ENCODE measurements around the gene LRRC32.
"Not testable (repeated sequence)": the region's sequence is repeated elsewhere in the genome, so short reads cannot be mapped to it uniquely, and the experiment has no call there.

Gene LRRC32

GRCh38 chr11:76614471-76615179 is 55.9 kb downstream of the LRRC32 start:
- DNase-seq (ENCODE audit: extremely low read depth, low read depth), result no peak

GRCh38 chr11:76613901-76614300 is 56.6 kb downstream of the LRRC32 start:
- no peak overlapping the region for H3K4me3 ChIP-seq (replicated peaks; ENCODE audit: low read depth, low read length)
- DNase-seq (ENCODE audit: extremely low read depth, low read depth), result no peak
- no peak for TF ChIP-seq CTCF (IDR thresholded peaks at IDR 0.05; ENCODE audit: low read depth, low read length, missing control alignments)

More at GRCh38 chr11:76614471-76615179, 55.9 kb downstream of the LRRC32 start:
- no peak for TF ChIP-seq CTCF (IDR thresholded peaks at IDR 0.05; ENCODE audit: low read depth, low read length, missing control alignments)
- no peak overlapping the region for H3K4me3 ChIP-seq (replicated peaks; ENCODE audit: low read depth, low read length)

GRCh38 chr11:76612226-76612625 is 58.3 kb downstream of the LRRC32 start:
- no peak for TF ChIP-seq CTCF (IDR thresholded peaks at IDR 0.05; ENCODE audit: low read depth, low read length, missing control alignments)
- no peak for DNase-seq (ENCODE audit: extremely low read depth, low read depth)
- H3K4me3 ChIP-seq (replicated peaks; ENCODE audit: low read depth, low read length), result no peak overlapping the region

- TF ChIP-seq CTCF (IDR thresholded peaks at IDR 0.05; ENCODE audit: low read depth, low read length, missing control alignments), result no peak
- DNase-seq (ENCODE audit: extremely low read depth, low read depth), result no peak
Observed at GRCh38 chr11:76610871-76611475, 59.6 kb downstream of the LRRC32 start.

GRCh38 chr11:76610371-76610770 is 60.2 kb downstream of the LRRC32 start:
- TF ChIP-seq CTCF (IDR thresholded peaks at IDR 0.05; ENCODE audit: low read depth, low read length, missing control alignments), result no peak
- no peak overlapping the region for H3K4me3 ChIP-seq (replicated peaks; ENCODE audit: low read depth, low read length)
- DNase-seq (ENCODE audit: extremely low read depth, low read depth), result no peak

More at GRCh38 chr11:76610871-76611475, 59.6 kb downstream of the LRRC32 start:
- no peak overlapping the region for H3K4me3 ChIP-seq (replicated peaks; ENCODE audit: low read depth, low read length)

GRCh38 chr11:76609736-76610370 is 60.7 kb downstream of the LRRC32 start:
- H3K4me3 ChIP-seq (replicated peaks; ENCODE audit: low read depth, low read length), result no peak overlapping the region
- no peak for DNase-seq (ENCODE audit: extremely low read depth, low read depth)
- TF ChIP-seq CTCF (IDR thresholded peaks at IDR 0.05; ENCODE audit: low read depth, low read length, missing control alignments), result no peak

- DNase-seq (ENCODE audit: extremely low read depth, low read depth), result not testable (repeated sequence)
Observed at GRCh38 chr11:76608879-76609460, 61.6 kb downstream of the LRRC32 start.

GRCh38 chr11:76608228-76608627 is 62.3 kb downstream of the LRRC32 start:
- H3K4me3 ChIP-seq (replicated peaks; ENCODE audit: low read depth, low read length); DNase-seq (ENCODE audit: extremely low read depth, low read depth): not testable (repeated sequence)

More at GRCh38 chr11:76608879-76609460, 61.6 kb downstream of the LRRC32 start:
- H3K4me3 ChIP-seq (replicated peaks; ENCODE audit: low read depth, low read length), result not testable (repeated sequence)
